HepG2 (cell line): ENCODE data around the gene ARL16. TPM values are rescaled to one million over a fixed set of nuclear protein-coding genes. Genes with fewer than 3 reads are reported as not detected.

Experiments used
- ARNT2 ChIP-seq: sonication (generic); formaldehyde crosslinking; IDR thresholded peaks from 2 replicates; pipeline ENCODE4 v1.8.0; 2022; ENCODE audit warnings: mild to moderate bottlenecking, low read depth, missing genetic modification reagents, moderate library complexity
- ATF2 ChIP-seq: sonication (generic); formaldehyde crosslinking; IDR thresholded peaks from 2 replicates; pipeline ENCODE4 v1.4.0; 2020; ENCODE audit warnings: missing genetic modification reagents
- ATF3 ChIP-seq: sonication (generic); formaldehyde crosslinking; IDR thresholded peaks from 2 replicates; pipeline ENCODE4 v1.4.0; 2020; ENCODE audit warnings: missing genetic modification reagents
- HOXA7 ChIP-seq: sonication (generic); formaldehyde crosslinking; IDR thresholded peaks from 2 replicates; pipeline ENCODE4 v1.8.1; 2022; ENCODE audit warnings: mild to moderate bottlenecking, missing genetic modification reagents, moderate library complexity
- KAT8 ChIP-seq: IDR thresholded peaks from 2 replicates; pipeline ENCODE4 v1.6.1; 2016; ENCODE audit warnings: missing genetic modification reagents, missing compliant biosample characterization
- KDM5A ChIP-seq: fragments of 200-600 bp; sonication (generic); IDR thresholded peaks from 2 replicates; pipeline ENCODE4 v1.7.0; 2018; ENCODE audit warnings: antibody characterized with exemption, mild to moderate bottlenecking, low read length, borderline replicate concordance
- MAZ ChIP-seq, 2 experiments: sonication (generic) in 1 of 2; formaldehyde crosslinking in 1 of 2; IDR thresholded peaks; 2 replicates each; pipeline versions ENCODE4 v1.5.0 to v1.6.1; 2012 to 2020; ENCODE audit warnings: low read depth in 2 of 2, mild to moderate bottlenecking in 2 of 2, borderline replicate concordance in 1 of 2, improper control_type of control experiment in 1 of 2, low read length in 1 of 2, missing genetic modification reagents in 1 of 2, moderate library complexity in 1 of 2
- PREB ChIP-seq: sonication (generic); formaldehyde crosslinking; IDR thresholded peaks from 2 replicates; pipeline ENCODE4 v1.4.0; 2020; ENCODE audit warnings: missing genetic modification reagents
- ZNF546 ChIP-seq: sonication (generic); formaldehyde crosslinking; conservative IDR thresholded peaks from 2 replicates; pipeline ENCODE4 v1.8.1; 2023; ENCODE audit warnings: mild to moderate bottlenecking, missing genetic modification reagents
- ZNF746 ChIP-seq: sonication (generic); formaldehyde crosslinking; IDR thresholded peaks from 2 replicates; pipeline ENCODE4 v1.8.0; 2022; ENCODE audit warnings: mild to moderate bottlenecking, missing genetic modification reagents
- ZNF816 ChIP-seq: sonication (generic); formaldehyde crosslinking; IDR thresholded peaks from 2 replicates; pipeline ENCODE4 v1.8.0; 2022; ENCODE audit warnings: missing genetic modification reagents, mild to moderate bottlenecking, borderline replicate concordance
- polyA plus RNA-seq, 8 experiments: library from polyadenylated mRNA; depleted of rRNA in 3 of 8; stranded (reverse) in 7 of 8; unstranded in 1 of 8; fragments of >200 nt; fragmentation: Illumina TruSeq in 4 of 8; extraction: Trizol in 4 of 8; gene quantifications; 2 replicates each; pipeline versions ENCODE4 v1.2.1 to v1.2.3, GENCODE V29; 2011 to 2016; ENCODE audit warnings: low read depth in 4 of 8, missing spikeins in 1 of 8, mixed read lengths in 1 of 8; ENCODE audit not compliant: insufficient read depth in 1 of 8
- total RNA-seq, 5 experiments: library from RNA; depleted of rRNA; stranded (reverse); fragments of >200 nt; fragmentation: Illumina TruSeq; extraction: Trizol; gene quantifications; 2 replicates each; pipeline ENCODE4 v1.2.3, GENCODE V29; 2016; ENCODE audit warnings: low read depth in 1 of 5
- TF ChIP-seq, protein P1 (sequence below): sonication (generic); formaldehyde crosslinking; IDR thresholded peaks from 2 replicates; pipeline ENCODE4 v1.8.1; 2023; ENCODE audit warnings: mild to moderate bottlenecking, moderate library complexity, missing genetic modification reagents
- TF ChIP-seq, protein P2 (sequence below): IDR thresholded peaks from 2 replicates; pipeline ENCODE4 v1.6.1; 2016; ENCODE audit warnings: mild to moderate bottlenecking, missing biosample characterization, missing genetic modification reagents
- TF ChIP-seq, protein P3 (sequence below): sonication (generic); formaldehyde crosslinking; IDR thresholded peaks from 2 replicates; pipeline ENCODE4 v1.4.0; 2020; ENCODE audit warnings: missing genetic modification reagents
- TF ChIP-seq, protein P4 (sequence below): sonication (generic); formaldehyde crosslinking; IDR thresholded peaks from 2 replicates; pipeline ENCODE4 v1.8.1; 2023; ENCODE audit warnings: mild to moderate bottlenecking, missing genetic modification reagents
- TF ChIP-seq, protein P5 (sequence below): sonication (generic); formaldehyde crosslinking; IDR thresholded peaks from 2 replicates; pipeline ENCODE4; 2020; ENCODE audit warnings: missing genetic modification reagents, mild to moderate bottlenecking, borderline replicate concordance

Gene ARL16
- total and polyA plus RNA-seq, 2 of the 13 experiments (the other 11 are each of a cell fraction or from before 2014, with no cell fraction given), result 20.8 to 30.8 TPM

GRCh38 chr17:81727324-81728031, 43.9 kb upstream of the ARL16 start (continued):
- TF ChIP-seq, protein P1, sequence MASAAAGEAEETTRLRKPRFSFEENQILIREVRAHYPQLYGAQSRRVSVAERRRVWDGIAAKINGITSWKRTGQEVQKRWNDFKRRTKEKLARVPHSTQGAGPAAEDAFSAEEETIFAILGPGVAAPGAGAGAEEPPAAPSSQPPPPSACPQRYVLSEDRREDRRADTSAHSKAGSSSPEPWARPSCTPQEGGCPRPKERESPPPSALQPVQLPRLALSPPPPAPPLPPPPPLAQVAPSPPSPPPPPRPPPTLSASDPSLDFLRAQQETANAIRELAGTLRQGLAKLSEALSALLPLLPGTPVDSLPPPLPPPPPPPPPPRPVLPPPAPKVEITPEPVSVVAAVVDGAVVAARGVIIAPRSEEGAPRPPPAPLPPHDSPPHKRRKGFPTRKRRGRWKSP (CRISPR knock-in tag), result peak; percentile 97
- TF ChIP-seq ARNT2 (CRISPR knock-in tag) (peak; percentile 96), KAT8 (peak; percentile 96), ATF3 (CRISPR knock-in tag) (peak; percentile 82; the same call in 1 of the 2 replicates), MAZ (IDR thresholded peaks at IDR 0.05; ENCODE audit: borderline replicate concordance, low read depth, low read length) (peak; percentile 35; the same call in 1 of the 2 replicates), MAZ (CRISPR knock-in tag; IDR thresholded peaks at IDR 0.05; ENCODE audit: low read depth) (peak; percentile 81), ZNF546 (CRISPR knock-in tag) (peak; percentile 92), KDM5A (no peak), ZNF816 (CRISPR knock-in tag) (peak; percentile 88; the same call in 1 of the 2 replicates), ZNF746 (CRISPR knock-in tag) (peak; percentile 96), ATF2 (CRISPR knock-in tag) (peak; percentile 88), HOXA7 (CRISPR knock-in tag) (peak; percentile 87; the same call in 1 of the 2 replicates), PREB (CRISPR knock-in tag) (no peak; the same call in 1 of the 2 replicates)
- TF ChIP-seq, protein P2, sequence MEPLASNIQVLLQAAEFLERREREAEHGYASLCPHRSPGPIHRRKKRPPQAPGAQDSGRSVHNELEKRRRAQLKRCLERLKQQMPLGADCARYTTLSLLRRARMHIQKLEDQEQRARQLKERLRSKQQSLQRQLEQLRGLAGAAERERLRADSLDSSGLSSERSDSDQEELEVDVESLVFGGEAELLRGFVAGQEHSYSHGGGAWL (CRISPR knock-in tag), result peak; percentile 100
- TF ChIP-seq, protein P3, sequence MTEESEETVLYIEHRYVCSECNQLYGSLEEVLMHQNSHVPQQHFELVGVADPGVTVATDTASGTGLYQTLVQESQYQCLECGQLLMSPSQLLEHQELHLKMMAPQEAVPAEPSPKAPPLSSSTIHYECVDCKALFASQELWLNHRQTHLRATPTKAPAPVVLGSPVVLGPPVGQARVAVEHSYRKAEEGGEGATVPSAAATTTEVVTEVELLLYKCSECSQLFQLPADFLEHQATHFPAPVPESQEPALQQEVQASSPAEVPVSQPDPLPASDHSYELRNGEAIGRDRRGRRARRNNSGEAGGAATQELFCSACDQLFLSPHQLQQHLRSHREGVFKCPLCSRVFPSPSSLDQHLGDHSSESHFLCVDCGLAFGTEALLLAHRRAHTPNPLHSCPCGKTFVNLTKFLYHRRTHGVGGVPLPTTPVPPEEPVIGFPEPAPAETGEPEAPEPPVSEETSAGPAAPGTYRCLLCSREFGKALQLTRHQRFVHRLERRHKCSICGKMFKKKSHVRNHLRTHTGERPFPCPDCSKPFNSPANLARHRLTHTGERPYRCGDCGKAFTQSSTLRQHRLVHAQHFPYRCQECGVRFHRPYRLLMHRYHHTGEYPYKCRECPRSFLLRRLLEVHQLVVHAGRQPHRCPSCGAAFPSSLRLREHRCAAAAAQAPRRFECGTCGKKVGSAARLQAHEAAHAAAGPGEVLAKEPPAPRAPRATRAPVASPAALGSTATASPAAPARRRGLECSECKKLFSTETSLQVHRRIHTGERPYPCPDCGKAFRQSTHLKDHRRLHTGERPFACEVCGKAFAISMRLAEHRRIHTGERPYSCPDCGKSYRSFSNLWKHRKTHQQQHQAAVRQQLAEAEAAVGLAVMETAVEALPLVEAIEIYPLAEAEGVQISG (CRISPR knock-in tag), result peak; percentile 96
- TF ChIP-seq, protein P4, sequence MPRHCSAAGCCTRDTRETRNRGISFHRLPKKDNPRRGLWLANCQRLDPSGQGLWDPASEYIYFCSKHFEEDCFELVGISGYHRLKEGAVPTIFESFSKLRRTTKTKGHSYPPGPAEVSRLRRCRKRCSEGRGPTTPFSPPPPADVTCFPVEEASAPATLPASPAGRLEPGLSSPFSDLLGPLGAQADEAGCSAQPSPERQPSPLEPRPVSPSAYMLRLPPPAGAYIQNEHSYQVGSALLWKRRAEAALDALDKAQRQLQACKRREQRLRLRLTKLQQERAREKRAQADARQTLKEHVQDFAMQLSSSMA (CRISPR knock-in tag), result peak; percentile 96; the same call in 1 of the 2 replicates
- TF ChIP-seq, protein P5, sequence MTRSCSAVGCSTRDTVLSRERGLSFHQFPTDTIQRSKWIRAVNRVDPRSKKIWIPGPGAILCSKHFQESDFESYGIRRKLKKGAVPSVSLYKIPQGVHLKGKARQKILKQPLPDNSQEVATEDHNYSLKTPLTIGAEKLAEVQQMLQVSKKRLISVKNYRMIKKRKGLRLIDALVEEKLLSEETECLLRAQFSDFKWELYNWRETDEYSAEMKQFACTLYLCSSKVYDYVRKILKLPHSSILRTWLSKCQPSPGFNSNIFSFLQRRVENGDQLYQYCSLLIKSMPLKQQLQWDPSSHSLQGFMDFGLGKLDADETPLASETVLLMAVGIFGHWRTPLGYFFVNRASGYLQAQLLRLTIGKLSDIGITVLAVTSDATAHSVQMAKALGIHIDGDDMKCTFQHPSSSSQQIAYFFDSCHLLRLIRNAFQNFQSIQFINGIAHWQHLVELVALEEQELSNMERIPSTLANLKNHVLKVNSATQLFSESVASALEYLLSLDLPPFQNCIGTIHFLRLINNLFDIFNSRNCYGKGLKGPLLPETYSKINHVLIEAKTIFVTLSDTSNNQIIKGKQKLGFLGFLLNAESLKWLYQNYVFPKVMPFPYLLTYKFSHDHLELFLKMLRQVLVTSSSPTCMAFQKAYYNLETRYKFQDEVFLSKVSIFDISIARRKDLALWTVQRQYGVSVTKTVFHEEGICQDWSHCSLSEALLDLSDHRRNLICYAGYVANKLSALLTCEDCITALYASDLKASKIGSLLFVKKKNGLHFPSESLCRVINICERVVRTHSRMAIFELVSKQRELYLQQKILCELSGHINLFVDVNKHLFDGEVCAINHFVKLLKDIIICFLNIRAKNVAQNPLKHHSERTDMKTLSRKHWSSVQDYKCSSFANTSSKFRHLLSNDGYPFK (CRISPR knock-in tag), result peak; percentile 98
